H54 (cell line): Measurements from ENCODE around the gene GRIN2C.

Experiments
- DNase-seq: peaks from one replicate; pipeline ENCODE4 v3.0.0; 2011; ENCODE audit warnings: low spot score, mixed read lengths; ENCODE audit not compliant: insufficient read length
- FAIRE-seq: peaks from 3 replicates; lab custom pipeline; 2011; peaks lifted over from hg19 to GRCh38; lab: Jason Lieb, UNC
- POLR2A ChIP-seq: IDR thresholded peaks from 2 replicates; pipeline ENCODE4 v1.6.1; 2011; ENCODE audit warnings: low read depth, mild to moderate bottlenecking, low read length

GRIN2C gene

GRCh38 chr17:74839990-74840852 is 19.5 kb downstream of the GRIN2C start:
- TF ChIP-seq POLR2A, result no peak
- no peak for FAIRE-seq
- no peak for DNase-seq

DNA sequence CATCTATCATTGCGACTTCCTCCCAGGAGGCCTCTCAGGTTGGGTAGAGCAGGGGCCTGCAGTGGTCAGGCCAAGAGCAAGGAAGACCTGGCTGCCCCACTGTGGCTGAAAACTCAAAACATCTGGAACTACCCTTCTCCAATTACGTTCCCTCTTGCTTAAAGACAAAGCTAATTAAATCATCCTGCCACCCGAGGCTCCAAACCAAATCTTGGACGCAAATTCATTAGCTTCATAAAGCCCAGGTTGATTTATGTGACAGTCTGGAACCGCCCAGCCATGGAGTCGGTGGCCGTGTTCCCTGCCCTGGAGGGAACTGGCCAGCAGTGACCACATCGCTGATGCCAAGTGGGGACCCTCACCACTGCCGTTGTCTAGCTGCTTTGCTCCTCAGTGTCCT is 21.4 kb downstream of the GRIN2C start:
- DNase-seq (no peak), FAIRE-seq (no peak)
- TF ChIP-seq POLR2A, result no peak

GRCh38 chr17:74836691-74837467 is 22.8 kb downstream of the GRIN2C start:
- DNase-seq (no peak), FAIRE-seq (no peak)
- no peak for TF ChIP-seq POLR2A

DNA sequence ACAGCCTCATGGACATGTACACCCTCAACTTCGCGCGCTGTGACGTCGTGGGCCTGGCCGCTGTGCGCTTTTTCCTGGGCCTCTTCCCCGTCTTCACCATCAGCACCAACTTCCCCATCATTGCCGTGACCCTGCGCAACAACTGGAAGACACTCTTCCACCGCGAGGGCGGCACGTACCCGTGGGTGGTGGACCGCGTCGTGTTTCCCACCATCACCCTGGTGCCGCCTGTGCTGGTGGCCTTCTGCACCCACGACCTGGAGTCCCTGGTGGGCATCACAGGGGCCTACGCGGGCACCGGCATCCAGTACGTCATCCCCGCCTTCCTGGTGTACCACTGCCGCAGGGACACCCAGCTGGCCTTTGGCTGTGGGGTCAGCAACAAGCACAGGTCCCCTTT is 23.5 kb downstream of the GRIN2C start:
- no peak for TF ChIP-seq POLR2A
- no peak for FAIRE-seq
- no peak for DNase-seq

- DNase-seq (peak; percentile 96), FAIRE-seq (no peak)
- no peak for TF ChIP-seq POLR2A
These were observed 25.9 kb downstream of the GRIN2C start for GRCh38 chr17:74833501-74834377.

- TF ChIP-seq POLR2A, result no peak
- no peak for DNase-seq
- no peak for FAIRE-seq
These were observed 27.3 kb downstream of the GRIN2C start for GRCh38 chr17:74832421-74832820.

DNA sequence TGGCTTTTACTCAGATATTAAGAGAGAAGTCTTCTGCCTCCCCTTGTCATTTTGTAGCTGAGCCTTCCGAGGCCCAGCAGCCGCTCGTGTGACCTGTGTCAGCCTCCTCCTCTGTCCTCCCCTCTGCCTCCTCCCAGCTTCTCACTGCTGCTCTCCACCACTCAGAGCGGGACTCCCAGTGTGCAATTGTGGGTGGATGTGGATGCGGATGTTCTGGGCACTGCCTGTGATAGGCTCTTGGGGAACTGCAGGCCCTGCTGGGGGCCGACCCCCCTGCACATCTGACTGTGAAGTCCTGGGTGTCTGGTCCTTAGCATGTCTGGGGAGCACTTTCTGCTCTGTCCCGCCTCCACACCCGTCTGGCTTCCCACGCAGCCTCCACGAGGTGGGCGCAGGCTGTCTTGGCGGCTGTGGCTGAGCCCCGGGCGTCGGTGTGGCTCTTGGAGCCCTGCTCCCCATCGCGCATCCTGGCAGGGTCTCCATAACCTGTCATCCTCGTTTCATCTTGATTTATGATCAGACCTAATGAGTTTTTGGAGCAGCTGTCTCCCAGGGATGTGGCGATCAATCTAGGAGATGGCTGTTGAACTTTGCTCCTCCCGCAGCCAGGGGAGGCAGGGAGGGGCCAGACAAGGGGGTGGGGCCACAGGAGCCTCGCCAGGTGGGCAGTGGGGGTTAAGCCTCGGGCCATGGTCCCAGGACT is 28.1 kb downstream of the GRIN2C start:
- DNase-seq, result no peak

GRCh38 chr17:74830861-74831260 is 28.8 kb downstream of the GRIN2C start:
- FAIRE-seq, result no peak
- no peak for TF ChIP-seq POLR2A
- DNase-seq, result no peak

More for the DNA sequence above, 28.1 kb downstream of the GRIN2C start:
- no peak for FAIRE-seq
- no peak for TF ChIP-seq POLR2A

DNA sequence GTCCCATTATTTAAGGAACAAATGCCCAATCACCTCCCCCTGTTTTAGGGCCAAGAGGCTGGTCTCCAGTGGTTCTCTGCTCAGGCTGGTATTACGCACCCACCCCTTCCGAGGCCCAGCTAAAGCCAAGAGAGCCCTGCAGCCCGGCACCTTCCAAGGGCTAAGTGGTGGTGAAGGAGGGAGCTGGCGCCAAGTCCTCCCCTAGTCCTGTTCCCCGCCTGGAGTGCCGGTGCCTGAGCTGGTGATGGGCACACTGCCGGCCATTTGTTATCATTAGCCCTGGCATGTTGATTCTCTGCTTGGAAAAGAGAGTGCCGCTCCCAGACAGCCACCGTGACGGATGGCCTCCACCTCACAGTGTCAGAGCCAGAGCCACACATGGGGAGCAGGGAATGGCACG is 31.9 kb downstream of the GRIN2C start:
- DNase-seq (no peak), FAIRE-seq (no peak)
- no peak for TF ChIP-seq POLR2A

DNA sequence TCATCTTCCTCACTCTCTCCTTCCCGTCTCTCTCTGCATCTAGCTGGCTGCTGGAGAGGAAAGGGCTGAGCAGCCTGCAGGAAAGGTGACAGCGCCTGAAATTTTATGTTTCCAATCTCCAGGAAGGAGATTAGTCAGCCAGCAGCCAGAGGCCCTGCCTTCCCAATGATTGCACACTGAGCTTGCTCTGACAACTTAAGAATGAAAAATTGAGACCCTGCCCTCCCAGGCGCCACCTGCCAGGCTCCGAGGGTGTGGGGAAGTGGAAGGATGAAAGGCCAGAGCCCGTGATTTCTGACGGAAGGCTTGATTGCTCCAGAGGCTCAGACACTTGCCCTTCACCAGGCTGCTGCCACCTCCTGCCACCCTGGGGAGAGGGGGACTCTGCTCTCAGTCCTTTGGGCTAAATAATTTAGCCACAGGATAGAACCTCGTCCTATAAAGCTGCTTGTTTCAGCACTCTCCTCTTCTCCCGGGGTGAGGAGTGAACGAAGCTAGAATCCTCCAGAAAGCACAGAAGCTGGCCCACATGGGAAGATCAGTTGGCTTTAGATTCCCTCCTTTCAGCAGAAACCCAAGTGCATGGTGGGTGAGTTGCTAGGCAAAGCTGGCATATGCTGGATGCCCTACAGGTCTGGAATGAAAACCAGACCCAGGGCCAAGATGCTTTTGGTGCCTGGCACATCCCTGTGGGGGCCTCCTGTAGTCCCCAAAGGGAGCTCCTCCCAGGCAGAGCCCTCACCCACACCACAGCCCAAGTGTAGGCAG is 33.5 kb downstream of the GRIN2C start:
- no peak for FAIRE-seq
- no peak for TF ChIP-seq POLR2A
- DNase-seq, result no peak

- no peak for DNase-seq
- FAIRE-seq, result no peak
- TF ChIP-seq POLR2A, result no peak
These were observed 34.6 kb downstream of the GRIN2C start for GRCh38 chr17:74824961-74825627.

GRCh38 chr17:74822939-74823367 is 36.7 kb downstream of the GRIN2C start:
- TF ChIP-seq POLR2A, result no peak
- FAIRE-seq (no peak), DNase-seq (no peak)
